Measurements from ENCODE around the gene TNFRSF12A. TPM values are rescaled to one million over a fixed set of nuclear protein-coding genes. Genes with fewer than 3 reads are reported as not detected.

Gene TNFRSF12A
- total RNA-seq, 1 donor from 2014 or later = 7.3 TPM

GRCh38 chr16:3010510-3010909 is 9.7 kb upstream of the TNFRSF12A start:
- Mint-ChIP-seq H3K27me3 (peaks cover 30% of the 10 kb centered on the region), H3K36me3 (ENCODE audit: low read depth) (no peaks in the 10 kb centered on the region), H3K27ac (no peak overlapping the region), H3K9me3 (no peaks in the 10 kb centered on the region), H3K4me1 (peaks cover 22% of the 10 kb centered on the region), H3K4me3 (no peak overlapping the region)
- DNase-seq = no peak
- intact Hi-C loops (cut with micrococcal nuclease) = no loop called here

- Mint-ChIP-seq H3K27me3 (peaks cover 26% of the 10 kb centered on the region), H3K9me3 (no peaks in the 10 kb centered on the region), H3K36me3 (ENCODE audit: low read depth) (no peaks in the 10 kb centered on the region), H3K4me3 (no peak overlapping the region), H3K4me1 (peaks cover 15% of the 10 kb centered on the region), H3K27ac (no peak overlapping the region)
- no peak for DNase-seq
- intact Hi-C loops (cut with micrococcal nuclease) = no loop called here
Measured at GRCh38 chr16:3012246-3012645, 7.9 kb upstream of the TNFRSF12A start.

DNA sequence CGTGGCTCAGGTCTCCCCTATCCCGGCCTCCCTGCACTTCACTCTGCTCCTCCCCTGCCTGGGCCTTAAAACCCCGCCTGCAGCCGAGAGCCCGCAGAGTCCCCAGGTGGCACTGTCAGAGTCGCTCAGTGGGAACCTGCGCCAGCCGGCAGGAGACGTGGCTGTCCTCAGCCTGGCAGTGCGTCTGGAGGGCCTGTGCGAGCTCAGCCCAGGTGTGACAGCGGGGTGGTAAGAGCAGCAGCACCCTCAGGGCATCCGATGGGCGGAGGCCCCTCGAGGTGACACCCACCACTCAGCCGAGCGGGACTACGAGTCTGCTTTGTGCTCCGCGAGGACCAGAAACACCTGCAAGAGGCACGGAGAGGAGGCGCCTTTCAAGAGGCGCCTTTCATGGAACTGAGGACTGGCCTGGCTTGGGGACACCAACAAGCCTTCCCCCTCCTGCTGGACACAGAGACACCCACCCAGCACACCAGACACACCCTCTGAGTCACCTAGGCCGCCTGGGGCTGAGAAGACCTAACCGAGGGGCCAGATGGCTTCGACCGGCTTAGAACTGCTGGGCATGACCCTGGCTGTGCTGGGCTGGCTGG is 7.2 kb upstream of the TNFRSF12A start, which contains the start of gene CLDN9:
TSS of gene CLDN9 (plus strand) at position 96 of the 593 bp plus-strand sequence. CDS start at position 536, 440 bp downstream.
- no peak within 1 kb of the TSS for H3K27ac Mint-ChIP-seq
- intact Hi-C loops (cut with micrococcal nuclease) = no loop called here

GRCh38 chr16:3013491-3013951 is 6.6 kb upstream of the TNFRSF12A start:
- H3K27ac Mint-ChIP-seq = no peak overlapping the region
- no peak for DNase-seq
- H3K36me3 Mint-ChIP-seq (ENCODE audit: low read depth) = no peaks in the 10 kb centered on the region
- H3K4me1 Mint-ChIP-seq = peaks cover 6% of the 10 kb centered on the region
- no peaks in the 10 kb centered on the region for H3K9me3 Mint-ChIP-seq
- no peak overlapping the region for H3K4me3 Mint-ChIP-seq
- intact Hi-C loops (cut with micrococcal nuclease) = no loop called here
- peaks cover 29% of the 10 kb centered on the region for H3K27me3 Mint-ChIP-seq

More for the DNA sequence above, 7.2 kb upstream of the TNFRSF12A start, which contains the start of gene CLDN9:
- DNase-seq = no peak
- Mint-ChIP-seq H3K27me3 (peaks cover 27% of the 10 kb centered on the region), H3K36me3 (ENCODE audit: low read depth) (no peaks in the 10 kb centered on the region), H3K4me1 (peaks cover 10% of the 10 kb centered on the region), H3K4me3 (no peak within 1 kb of the TSS), H3K9me3 (no peaks in the 10 kb centered on the region)

GRCh38 chr16:3013998-3014690 is 6.0 kb upstream of the TNFRSF12A start:
- Mint-ChIP-seq H3K27me3 (peaks cover 28% of the 10 kb centered on the region), H3K4me1 (peaks cover 3% of the 10 kb centered on the region), H3K4me3 (no peak overlapping the region), H3K27ac (no peak overlapping the region), H3K9me3 (no peaks in the 10 kb centered on the region), H3K36me3 (ENCODE audit: low read depth) (no peaks in the 10 kb centered on the region)
- DNase-seq = no peak
- intact Hi-C loops (cut with micrococcal nuclease) = no loop called here

DNA sequence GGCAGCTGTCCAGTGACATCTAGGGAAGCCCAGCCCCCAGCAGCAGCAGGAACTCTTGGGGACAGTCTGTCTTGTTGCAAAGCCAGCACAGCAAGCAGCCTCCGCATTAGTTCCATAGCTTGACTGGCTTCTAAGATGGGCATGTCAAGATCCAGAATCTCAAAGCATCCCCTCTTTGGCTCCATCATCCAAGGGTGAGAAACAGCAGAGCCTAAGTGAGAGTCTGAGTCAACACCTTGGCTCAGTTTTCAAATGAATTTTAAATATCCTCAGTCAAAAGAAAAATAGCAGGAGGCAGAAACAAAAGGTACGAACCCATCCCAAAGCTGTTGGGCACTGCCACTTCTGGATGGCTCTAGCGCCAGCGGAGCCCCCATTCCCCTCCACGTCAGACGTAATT is 5.2 kb upstream of the TNFRSF12A start:
- no peak for DNase-seq
- H3K4me3 Mint-ChIP-seq = no peak overlapping the region
- intact Hi-C loops (cut with micrococcal nuclease) = no loop called here
- no peaks in the 10 kb centered on the region for H3K36me3 Mint-ChIP-seq (ENCODE audit: low read depth)
- H3K27ac Mint-ChIP-seq = no peak overlapping the region
- H3K4me1 Mint-ChIP-seq = peaks cover 5% of the 10 kb centered on the region
- peaks cover 30% of the 10 kb centered on the region for H3K27me3 Mint-ChIP-seq
- H3K9me3 Mint-ChIP-seq = no peaks in the 10 kb centered on the region

DNA sequence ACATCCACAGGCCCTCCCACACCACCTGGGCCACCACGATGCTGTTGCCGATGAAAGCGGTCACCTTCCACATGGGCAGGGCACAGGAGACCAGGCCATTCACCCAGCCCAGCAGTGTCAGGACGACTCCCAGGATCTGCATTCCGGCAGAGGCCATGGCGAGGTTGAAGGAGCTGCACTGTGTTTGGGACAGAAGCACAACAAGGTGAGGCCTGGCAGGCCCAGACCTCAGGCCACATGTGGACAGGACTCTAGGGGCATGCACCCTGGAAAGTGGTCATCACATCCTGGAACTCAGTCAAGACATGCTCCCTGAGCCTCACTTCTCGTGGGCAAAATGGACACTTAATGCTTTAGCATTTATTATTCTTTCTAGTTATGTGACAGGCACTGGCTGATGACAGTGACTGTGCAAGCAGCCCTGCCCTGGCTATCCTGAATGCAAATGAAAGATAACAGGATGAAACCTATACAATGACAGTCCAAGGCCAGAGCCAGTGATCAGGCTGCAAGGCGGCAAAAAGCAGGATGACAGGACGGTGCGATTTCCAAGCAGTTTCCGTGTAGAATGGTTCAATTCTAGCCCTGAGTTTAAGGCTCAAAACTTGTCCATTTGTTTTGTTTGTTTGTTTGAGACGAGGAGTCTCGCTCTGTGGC is 4.2 kb upstream of the TNFRSF12A start:
- Mint-ChIP-seq H3K36me3 (ENCODE audit: low read depth) (no peaks in the 10 kb centered on the region), H3K27ac (no peak overlapping the region), H3K4me3 (no peak overlapping the region), H3K9me3 (no peaks in the 10 kb centered on the region), H3K4me1 (peaks cover 9% of the 10 kb centered on the region), H3K27me3 (peaks cover 31% of the 10 kb centered on the region)
- DNase-seq = no peak
- intact Hi-C loops (cut with micrococcal nuclease) = no loop called here

- Mint-ChIP-seq H3K4me3 (no peak overlapping the region), H3K9me3 (no peaks in the 10 kb centered on the region), H3K27ac (no peak overlapping the region), H3K36me3 (ENCODE audit: low read depth) (no peaks in the 10 kb centered on the region), H3K4me1 (peaks cover 22% of the 10 kb centered on the region), H3K27me3 (peaks cover 29% of the 10 kb centered on the region)
- DNase-seq = no peak
- intact Hi-C loops (cut with micrococcal nuclease) = no loop called here
Measured at GRCh38 chr16:3017344-3017743, 2.8 kb upstream of the TNFRSF12A start.

DNA sequence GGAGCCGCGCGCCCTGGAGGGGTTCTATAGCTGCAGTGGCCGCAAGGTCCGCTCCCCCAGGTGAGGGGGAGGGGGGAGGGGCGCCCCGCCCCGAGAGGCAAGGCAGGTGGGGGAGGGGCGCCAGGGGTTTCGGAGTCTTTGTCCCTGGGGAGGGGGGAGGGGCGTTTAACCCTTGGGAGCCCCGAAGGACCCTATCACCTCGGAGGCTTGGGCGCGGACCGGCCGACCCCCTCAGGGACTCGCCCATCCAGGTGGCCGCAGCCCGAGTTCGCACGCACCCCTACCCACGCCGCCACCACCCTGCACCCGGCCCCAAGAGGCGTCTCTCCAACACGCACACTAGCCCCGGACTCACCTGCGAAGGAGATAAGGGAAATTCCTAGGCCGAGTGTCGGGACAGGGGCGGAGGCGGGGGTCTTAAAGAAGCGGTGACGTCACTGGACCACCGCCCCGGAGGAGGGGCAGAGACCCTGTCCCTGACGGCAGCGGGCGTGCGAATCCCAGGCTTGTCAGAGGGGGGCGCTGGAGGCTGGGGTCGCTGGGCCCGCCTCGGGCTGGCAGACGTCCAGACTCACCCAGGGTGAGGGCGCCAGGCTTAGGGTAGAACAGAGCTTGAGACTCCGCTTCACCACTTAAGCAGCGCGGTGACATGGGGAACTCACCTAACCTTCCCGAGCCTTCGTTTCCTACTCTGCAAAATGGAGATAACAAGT is 2.2 kb upstream of the TNFRSF12A start, which contains the start of gene CLDN6:
TSS of gene CLDN6 (minus strand) at position 390 of the 713 bp plus-strand sequence. CDS start 2,162 bp downstream, outside the sequence.
- Mint-ChIP-seq H3K4me3 (peak within 1 kb of the TSS; percentile 21), H3K4me1 (peaks cover 28% of the 10 kb centered on the region)
- DNase-seq = peak; percentile 75

DNA sequence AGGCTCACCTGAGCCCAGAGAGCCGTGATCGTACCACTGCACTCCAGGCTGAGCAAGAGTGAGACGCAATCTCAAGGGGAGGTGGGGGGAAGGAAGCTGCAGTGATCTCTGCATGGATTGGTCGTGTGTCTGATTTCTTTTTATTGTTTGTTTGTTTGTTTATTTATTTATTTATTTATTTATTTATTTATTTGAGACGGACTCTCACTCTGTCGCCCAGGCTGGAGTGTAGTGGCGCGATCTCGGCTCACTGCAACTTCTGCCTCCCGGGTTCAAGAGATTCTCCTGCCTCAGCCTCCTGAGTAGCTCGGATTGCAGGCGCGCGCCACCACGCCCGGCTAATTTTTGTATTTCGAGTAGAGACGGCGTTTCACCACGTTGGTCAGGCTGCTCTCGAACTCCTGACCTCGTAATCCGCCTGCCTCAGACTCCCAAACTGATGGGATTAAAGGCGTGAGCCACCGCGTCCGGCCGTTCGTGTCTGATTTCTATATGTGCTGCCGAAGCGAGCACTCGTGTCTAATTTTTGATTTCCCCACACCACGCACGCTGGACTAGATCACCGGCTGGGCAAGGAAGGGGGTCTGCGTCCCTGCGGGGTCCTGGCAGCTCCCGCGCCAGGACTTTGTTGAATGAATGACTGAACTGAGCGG is 448 bp upstream of the TNFRSF12A start:
- peak overlapping the region; percentile 83 for H3K4me3 Mint-ChIP-seq
- peak overlapping the region; percentile 86 for H3K27ac Mint-ChIP-seq
- peaks cover 16% of the 10 kb centered on the region for H3K27me3 Mint-ChIP-seq
- peaks cover 3% of the 10 kb centered on the region for H3K36me3 Mint-ChIP-seq (ENCODE audit: low read depth)
- H3K4me1 Mint-ChIP-seq = peaks cover 37% of the 10 kb centered on the region
- intact Hi-C loops (cut with micrococcal nuclease) = loop anchor here (1.0 to 10.0 kb wide), 3 partner anchors 15 to 265 kb away; partner anchors contain the start of gene ZNF263
- no peak for DNase-seq
- no peaks in the 10 kb centered on the region for H3K9me3 Mint-ChIP-seq

More for the DNA sequence above, 2.2 kb upstream of the TNFRSF12A start, which contains the start of gene CLDN6:
- Mint-ChIP-seq H3K9me3 (no peaks in the 10 kb centered on the region), H3K27ac (peak within 1 kb of the TSS; percentile 58), H3K27me3 (peaks cover 23% of the 10 kb centered on the region), H3K36me3 (ENCODE audit: low read depth) (no peaks in the 10 kb centered on the region)
- intact Hi-C loops (cut with micrococcal nuclease) = no loop called here

DNA sequence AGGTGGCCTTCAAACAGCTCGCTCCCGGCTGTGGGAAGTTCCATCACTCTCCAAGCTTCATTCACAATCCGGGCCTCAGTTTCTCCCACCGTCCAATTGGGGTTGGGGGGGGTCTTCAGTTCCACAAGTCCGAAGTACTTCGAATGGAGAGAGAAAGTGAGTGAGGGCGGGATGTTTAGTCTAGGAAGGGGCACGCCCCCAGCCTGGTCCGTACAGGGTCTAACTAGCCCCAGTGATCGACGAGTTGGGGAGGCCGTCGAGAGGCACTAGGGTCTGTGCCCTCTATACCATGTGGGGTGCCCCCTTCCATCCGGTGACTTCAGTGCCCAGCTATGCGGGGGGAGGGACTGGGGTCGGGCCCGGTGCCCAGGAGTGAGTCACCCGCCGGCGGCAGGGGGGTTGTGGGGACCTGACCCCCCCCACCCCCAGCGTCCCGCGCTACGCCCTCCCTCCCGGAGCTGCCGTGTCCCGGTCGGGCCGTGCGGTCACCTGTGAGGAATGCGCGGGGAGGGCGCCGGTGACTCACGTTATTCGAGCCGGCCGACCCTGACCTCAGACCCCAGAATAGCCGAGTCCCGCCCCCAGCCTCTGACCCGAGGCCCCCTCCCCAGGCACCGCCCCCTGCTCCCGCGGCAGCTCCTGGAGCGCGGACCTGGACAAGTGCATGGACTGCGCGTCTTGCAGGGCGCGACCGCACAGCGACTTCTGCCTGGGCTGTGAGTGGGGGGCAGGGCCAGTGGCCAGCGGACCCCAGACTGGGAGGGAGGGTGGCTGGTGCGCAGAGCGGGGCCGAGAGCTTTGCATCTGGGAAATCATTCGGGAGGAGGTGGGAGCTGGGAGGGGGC is 658 bp downstream of the TNFRSF12A start:
- peak overlapping the region; percentile 83 for H3K4me3 Mint-ChIP-seq
- H3K9me3 Mint-ChIP-seq = no peaks in the 10 kb centered on the region
- intact Hi-C loops (cut with micrococcal nuclease) = loop anchor here (1.0 to 10.0 kb wide), 3 partner anchors 17 to 264 kb away; partner anchors contain the start of gene ZNF263
- peaks cover 37% of the 10 kb centered on the region for H3K4me1 Mint-ChIP-seq
- peak overlapping the region; percentile 95 for H3K27ac Mint-ChIP-seq
- peaks cover 13% of the 10 kb centered on the region for H3K27me3 Mint-ChIP-seq
- DNase-seq = peak; percentile 82
- H3K36me3 Mint-ChIP-seq (ENCODE audit: low read depth) = peaks cover 3% of the 10 kb centered on the region

DNA sequence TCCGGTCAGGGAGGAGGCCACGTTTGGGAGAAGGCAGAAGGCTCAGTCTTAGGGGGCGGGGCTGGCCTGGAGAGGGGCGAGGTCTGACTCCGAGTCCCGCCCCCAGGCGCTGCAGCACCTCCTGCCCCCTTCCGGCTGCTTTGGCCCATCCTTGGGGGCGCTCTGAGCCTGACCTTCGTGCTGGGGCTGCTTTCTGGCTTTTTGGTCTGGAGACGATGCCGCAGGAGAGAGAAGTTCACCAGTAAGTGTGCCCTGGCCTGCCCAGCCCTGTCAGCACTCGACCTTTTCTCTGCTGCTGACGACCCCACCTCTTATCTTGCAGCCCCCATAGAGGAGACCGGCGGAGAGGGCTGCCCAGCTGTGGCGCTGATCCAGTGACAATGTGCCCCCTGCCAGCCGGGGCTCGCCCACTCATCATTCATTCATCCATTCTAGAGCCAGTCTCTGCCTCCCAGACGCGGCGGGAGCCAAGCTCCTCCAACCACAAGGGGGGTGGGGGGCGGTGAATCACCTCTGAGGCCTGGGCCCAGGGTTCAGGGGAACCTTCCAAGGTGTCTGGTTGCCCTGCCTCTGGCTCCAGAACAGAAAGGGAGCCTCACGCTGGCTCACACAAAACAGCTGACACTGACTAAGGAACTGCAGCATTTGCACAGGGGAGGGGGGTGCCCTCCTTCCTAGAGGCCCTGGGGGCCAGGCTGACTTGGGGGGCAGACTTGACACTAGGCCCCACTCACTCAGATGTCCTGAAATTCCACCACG is 1.5 kb downstream of the TNFRSF12A start:
- no peaks in the 10 kb centered on the region for H3K9me3 Mint-ChIP-seq
- intact Hi-C loops (cut with micrococcal nuclease) = loop anchor here (2.0 to 10.0 kb wide), 2 partner anchors 51 to 263 kb away; partner anchors contain the start of gene ZNF263
- peaks cover 13% of the 10 kb centered on the region for H3K27me3 Mint-ChIP-seq
- H3K36me3 Mint-ChIP-seq (ENCODE audit: low read depth) = peaks cover 11% of the 10 kb centered on the region
- peak; percentile 93 for DNase-seq
- H3K4me1 Mint-ChIP-seq = peaks cover 41% of the 10 kb centered on the region
- H3K4me3 Mint-ChIP-seq = peak overlapping the region; percentile 83
- peak overlapping the region; percentile 95 for H3K27ac Mint-ChIP-seq

Measured in activated CD4-positive, alpha-beta T cell treated with anti-CD3 and anti-CD28 coated beads, Interleukin-2, amount 10 ng/mL, durations not matched to agents 24 days and 14 days (primary cell).